Skeletal muscle satellite cell (primary cell): ENCODE measurements around the gene ATG9A.
A peak's percentile ranks its signal among the peaks of the same experiment; 100 is the strongest.

Experiments used
- H3K27me3 ChIP-seq: 2 replicates; pipeline ENCODE4 v1.7.0; 2013; ENCODE audit warnings: low read length; ENCODE audit not compliant: control insufficient read depth, insufficient read depth
- H3K36me3 ChIP-seq: 2 replicates; pipeline ENCODE4 v1.7.0; 2013; ENCODE audit warnings: mild to moderate bottlenecking, control low read depth, low read length; ENCODE audit not compliant: insufficient read depth
- H3K4me1 ChIP-seq: 2 replicates; pipeline ENCODE4 v1.7.0; 2013; ENCODE audit warnings: low read length; ENCODE audit not compliant: control insufficient read depth, insufficient read depth
- H3K4me2 ChIP-seq: 2 replicates; pipeline ENCODE4 v1.7.0; 2013; ENCODE audit warnings: mild to moderate bottlenecking, low read length
- H3K4me3 ChIP-seq: 2 replicates; pipeline ENCODE4 v1.7.0; 2013; ENCODE audit warnings: low read length
- H3K9ac ChIP-seq: 2 replicates; pipeline ENCODE4 v1.7.0; 2013; ENCODE audit warnings: mild to moderate bottlenecking, low read depth, low read length, moderate library complexity
- H3K9me3 ChIP-seq: replicated peaks from 2 replicates; pipeline ENCODE4 v1.7.0; 2013; ENCODE audit warnings: mild to moderate bottlenecking, control low read depth, low read length

ATG9A gene

GRCh38 chr2:219171231-219171651 lies 58.2 kb downstream of the ATG9A start:
- no peaks in the 10 kb centered on the region for H3K9me3 ChIP-seq
- H3K4me2 ChIP-seq = no peak overlapping the region
- H3K4me3 ChIP-seq = no peak overlapping the region
- H3K36me3 ChIP-seq = peaks cover 27% of the 10 kb centered on the region
- peaks cover 12% of the 10 kb centered on the region for H3K4me1 ChIP-seq
- H3K9ac ChIP-seq = peak overlapping the region; percentile 31
- no peaks in the 10 kb centered on the region for H3K27me3 ChIP-seq

- Histone ChIP-seq H3K36me3 (peaks cover 27% of the 10 kb centered on the region), H3K4me1 (peaks cover 4% of the 10 kb centered on the region), H3K27me3 (no peaks in the 10 kb centered on the region), H3K9me3 (no peaks in the 10 kb centered on the region), H3K4me3 (no peak within 1 kb of the TSS), H3K4me2 (no peak within 1 kb of the TSS), H3K9ac (no peak within 1 kb of the TSS)
Observed at GRCh38 chr2:219169930-219170654, 59.3 kb downstream of the ATG9A start, which contains the start of gene SLC23A3. TSS of gene SLC23A3 (minus strand) at chr2:219170029. CDS start at chr2:219169984, 45 bp downstream.
